H9 (cell line): ENCODE data around the gene ACTN1. TPM values are rescaled to one million over a fixed set of nuclear protein-coding genes. Genes with fewer than 3 reads are reported as not detected.

Source experiments
- DNase-seq: peaks from one replicate; pipeline ENCODE4 v3.0.0-alpha.2; 2017
- H2AFZ ChIP-seq: one replicate; pipeline ENCODE4 v1.6.1; 2013; ENCODE audit warnings: mild to moderate bottlenecking, low read length, control low read depth, moderate library complexity
- H2AK5ac ChIP-seq: 2 replicates; pipeline ENCODE4 v1.6.1; 2013; ENCODE audit warnings: low read length, control low read depth, mixed read lengths; ENCODE audit not compliant: insufficient read length
- H2BK120ac ChIP-seq: one replicate; pipeline ENCODE4 v1.6.1; 2013; ENCODE audit warnings: low read depth, mild to moderate bottlenecking, low read length, control low read depth, inconsistent platforms; ENCODE audit not compliant: poor library complexity, severe bottlenecking
- H2BK12ac ChIP-seq: 2 replicates; pipeline ENCODE4 v1.6.1; 2013; ENCODE audit warnings: low read length, control low read depth, mixed read lengths, low read depth; ENCODE audit not compliant: insufficient read length
- H2BK15ac ChIP-seq: 2 replicates; pipeline ENCODE4 v1.6.1; 2013; ENCODE audit warnings: low read depth, low read length, control low read depth
- H2BK20ac ChIP-seq: one replicate; pipeline ENCODE4 v1.6.1; 2013; ENCODE audit warnings: low read depth, mild to moderate bottlenecking, low read length, control low read depth, inconsistent platforms; ENCODE audit not compliant: poor library complexity, severe bottlenecking
- H2BK5ac ChIP-seq: 2 replicates; pipeline ENCODE4 v1.6.1; 2013; ENCODE audit warnings: low read length, control low read depth, mixed read lengths; ENCODE audit not compliant: insufficient read length
- H3K14ac ChIP-seq: 2 replicates; pipeline ENCODE4 v1.6.1; 2013; ENCODE audit warnings: low read length, control low read depth; ENCODE audit not compliant: insufficient read depth
- H3K18ac ChIP-seq: 2 replicates; pipeline ENCODE4 v1.6.1; 2013; ENCODE audit warnings: low read depth, mild to moderate bottlenecking, mixed read lengths, low read length, control low read depth; ENCODE audit not compliant: insufficient read length
- H3K23ac ChIP-seq: 2 replicates; pipeline ENCODE4 v1.6.1; 2013; ENCODE audit warnings: low read length, control low read depth, mixed read lengths, low read depth; ENCODE audit not compliant: insufficient read length
- H3K23me2 ChIP-seq: 2 replicates; pipeline ENCODE4 v1.6.1; 2013; ENCODE audit warnings: low read depth, mild to moderate bottlenecking, mixed read lengths, low read length, control low read depth; ENCODE audit not compliant: insufficient read length, poor library complexity, severe bottlenecking
- H3K27ac ChIP-seq: 2 replicates; pipeline ENCODE4 v1.5.1; 2013; ENCODE audit warnings: low read length, control low read depth, mixed read lengths, low read depth; ENCODE audit not compliant: insufficient read length
- H3K27me3 ChIP-seq: 2 replicates; pipeline ENCODE4 v1.6.1; 2013; ENCODE audit warnings: low read length, control low read depth, inconsistent platforms; ENCODE audit not compliant: insufficient read depth
- H3K4ac ChIP-seq: 2 replicates; pipeline ENCODE4 v1.6.1; 2013; ENCODE audit warnings: low read depth, mild to moderate bottlenecking, control low read depth, inconsistent platforms, low read length, moderate library complexity
- H3K4me1 ChIP-seq: 2 replicates; pipeline ENCODE4 v1.6.1; 2013; ENCODE audit warnings: low read length, control low read depth, inconsistent platforms; ENCODE audit not compliant: insufficient read depth
- H3K4me2 ChIP-seq: 2 replicates; pipeline ENCODE4 v1.6.1; 2013; ENCODE audit warnings: low read length, control low read depth, mixed read lengths; ENCODE audit not compliant: insufficient read length, insufficient read depth
- H3K56ac ChIP-seq: 2 replicates; pipeline ENCODE4 v1.6.1; 2013; ENCODE audit warnings: low read depth, mild to moderate bottlenecking, mixed read lengths, low read length, control low read depth; ENCODE audit not compliant: insufficient read length
- H3K79me1 ChIP-seq: 2 replicates; pipeline ENCODE4 v1.6.1; 2013; ENCODE audit warnings: low read depth, mild to moderate bottlenecking, moderate library complexity, low read length, control low read depth, inconsistent platforms; ENCODE audit not compliant: insufficient read depth, poor library complexity, severe bottlenecking
- H3K79me2 ChIP-seq: 2 replicates; pipeline ENCODE4 v1.6.1; 2013; ENCODE audit warnings: low read length, control low read depth, inconsistent platforms; ENCODE audit not compliant: insufficient read depth
- H3K9ac ChIP-seq: 2 replicates; pipeline ENCODE4 v1.6.1; 2013; ENCODE audit warnings: low read length, control low read depth, mixed read lengths; ENCODE audit not compliant: insufficient read length; ENCODE audit errors: extremely low read depth
- H3K9me3 ChIP-seq: one replicate; pipeline ENCODE4 v1.6.1; 2013; ENCODE audit warnings: low read depth, low read length, inconsistent platforms; ENCODE audit not compliant: control insufficient read depth
- H3T11ph ChIP-seq: one replicate; pipeline ENCODE4 v1.6.1; 2013; ENCODE audit warnings: mild to moderate bottlenecking, low read length, control low read depth, inconsistent platforms
- H4K20me1 ChIP-seq: one replicate; pipeline ENCODE4 v1.6.1; 2013; ENCODE audit not compliant: control insufficient read depth, insufficient read length, insufficient read depth
- H4K5ac ChIP-seq: 2 replicates; pipeline ENCODE4 v1.6.1; 2013; ENCODE audit warnings: low read depth, mild to moderate bottlenecking, mixed read lengths, low read length, control low read depth; ENCODE audit not compliant: insufficient read length
- H4K8ac ChIP-seq: replicated peaks from 2 replicates; pipeline ENCODE4 v1.6.1; 2013; ENCODE audit warnings: low read length, control low read depth, mixed read lengths, low read depth; ENCODE audit not compliant: insufficient read length
- H4K91ac ChIP-seq: 2 replicates; pipeline ENCODE4 v1.6.1; 2013; ENCODE audit warnings: low read depth, mild to moderate bottlenecking, moderate library complexity, mixed read lengths, low read length, control low read depth; ENCODE audit not compliant: insufficient read length
- H3K27ac Mint-ChIP-seq, 3 experiments: 2 replicates in 2 of 3; 3 replicates in 1 of 3; pipeline ENCODE4 v1.8.0; 2020 to 2021; ENCODE audit warnings: mixed read lengths in 3 of 3, mild to moderate bottlenecking in 1 of 3, moderate library complexity in 1 of 3
- H3K27me3 Mint-ChIP-seq: 2 replicates; pipeline ENCODE4 v1.8.0; 2021; ENCODE audit warnings: low read depth, mild to moderate bottlenecking, moderate library complexity, mixed read lengths
- H3K36me3 Mint-ChIP-seq, 3 experiments: 2 replicates in 2 of 3; 3 replicates in 1 of 3; pipeline ENCODE4 v1.8.0; 2020 to 2021; ENCODE audit warnings: low read depth in 3 of 3, mixed read lengths in 3 of 3; ENCODE audit not compliant: insufficient read depth in 1 of 3
- H3K4me1 Mint-ChIP-seq, 2 experiments: 2 replicates each; pipeline ENCODE4 v1.8.0; 2020; ENCODE audit warnings: mixed read lengths in 2 of 2
- H3K4me3 Mint-ChIP-seq, 2 experiments: 2 replicates in 1 of 2; 3 replicates in 1 of 2; pipeline ENCODE4 v1.8.0; 2020 to 2021; ENCODE audit warnings: mild to moderate bottlenecking in 2 of 2, mixed read lengths in 2 of 2, moderate library complexity in 1 of 2
- H3K9me3 Mint-ChIP-seq, 2 experiments: 2 replicates in 1 of 2; 3 replicates in 1 of 2; pipeline ENCODE4 v1.8.0; 2020; ENCODE audit warnings: mild to moderate bottlenecking in 2 of 2, mixed read lengths in 2 of 2, moderate library complexity in 1 of 2
- WGBS: extraction: QIAGEN DNeasy Blood & Tissue Kit; methylation state at CpG from one replicate; pipeline ENCODE4 v1.1.7; 2013; ENCODE audit warnings: missing lambda C conversion rate, low lambda C conversion rate, mixed read lengths; ENCODE audit not compliant: insufficient read length; ENCODE audit errors: extremely low coverage; 5-methylcytosine and 5-hydroxymethylcytosine counted together
- total RNA-seq: library from RNA; stranded (reverse); gene quantifications from 2 replicates; pipeline ENCODE4 v1.2.1, GENCODE V29; 2021
- TF ChIP-seq, protein P1 (sequence below): fragments of 200-600 bp; sonication (generic); conservative IDR thresholded peaks from 3 replicates; pipeline ENCODE4 v1.8.0; 2021; ENCODE audit warnings: antibody characterized with exemption, mild to moderate bottlenecking

Gene ACTN1
- total RNA-seq, 1 experiment from 2014 or later = 219 TPM

GRCh38 chr14:68898248-68899032 is 80.7 kb downstream of the ACTN1 start:
- Histone ChIP-seq H2AFZ (no peak overlapping the region), H3K9ac (no peak overlapping the region), H2AK5ac (no peak overlapping the region), H3K56ac (no peak overlapping the region), H3K23ac (no peak overlapping the region), H3K9me3 (no peaks in the 10 kb centered on the region), H3T11ph (no peak overlapping the region), H3K4me2 (no peak overlapping the region), H3K23me2 (peaks cover 5% of the 10 kb centered on the region), H3K79me2 (no peaks in the 10 kb centered on the region), H3K79me1 (no peaks in the 10 kb centered on the region), H4K20me1 (peaks cover 2% of the 10 kb centered on the region), H3K18ac (peak overlapping the region; percentile 10), H3K27ac (no peak overlapping the region), H3K4ac (no peak overlapping the region), H2BK12ac (no peak overlapping the region), H2BK15ac (no peak overlapping the region), H4K8ac (peak overlapping the region; percentile 68), H2BK5ac (no peak overlapping the region), H3K27me3 (no peaks in the 10 kb centered on the region), H2BK120ac (no peak overlapping the region), H4K5ac (peak overlapping the region; percentile 63), H3K4me1 (no peaks in the 10 kb centered on the region), H2BK20ac (no peak overlapping the region), H3K14ac (no peak overlapping the region), H4K91ac (no peak overlapping the region)
- no peak overlapping the region for H3K4me3 Mint-ChIP-seq
- no CpG with 5 or more reads among the region's 13 CpGs for WGBS
- no peaks in the 10 kb centered on the region for H3K27me3 Mint-ChIP-seq
- peaks cover 37 to 90% (median 75%) of the 10 kb centered on the region in 3 experiments; a peak in 6 of 7 replicates for H3K36me3 Mint-ChIP-seq
- no peaks in the 10 kb centered on the region for H3K9me3 Mint-ChIP-seq
- no peak for DNase-seq
- TF ChIP-seq, protein P1, sequence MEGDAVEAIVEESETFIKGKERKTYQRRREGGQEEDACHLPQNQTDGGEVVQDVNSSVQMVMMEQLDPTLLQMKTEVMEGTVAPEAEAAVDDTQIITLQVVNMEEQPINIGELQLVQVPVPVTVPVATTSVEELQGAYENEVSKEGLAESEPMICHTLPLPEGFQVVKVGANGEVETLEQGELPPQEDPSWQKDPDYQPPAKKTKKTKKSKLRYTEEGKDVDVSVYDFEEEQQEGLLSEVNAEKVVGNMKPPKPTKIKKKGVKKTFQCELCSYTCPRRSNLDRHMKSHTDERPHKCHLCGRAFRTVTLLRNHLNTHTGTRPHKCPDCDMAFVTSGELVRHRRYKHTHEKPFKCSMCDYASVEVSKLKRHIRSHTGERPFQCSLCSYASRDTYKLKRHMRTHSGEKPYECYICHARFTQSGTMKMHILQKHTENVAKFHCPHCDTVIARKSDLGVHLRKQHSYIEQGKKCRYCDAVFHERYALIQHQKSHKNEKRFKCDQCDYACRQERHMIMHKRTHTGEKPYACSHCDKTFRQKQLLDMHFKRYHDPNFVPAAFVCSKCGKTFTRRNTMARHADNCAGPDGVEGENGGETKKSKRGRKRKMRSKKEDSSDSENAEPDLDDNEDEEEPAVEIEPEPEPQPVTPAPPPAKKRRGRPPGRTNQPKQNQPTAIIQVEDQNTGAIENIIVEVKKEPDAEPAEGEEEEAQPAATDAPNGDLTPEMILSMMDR = no peak
- H3K4me1 Mint-ChIP-seq = no peaks in the 10 kb centered on the region
- H3K27ac Mint-ChIP-seq = peak overlapping the region in 2 of 3 experiments; percentile 44 to 59; a peak in 4 of 7 replicates
